ENCODE data around the gene HIPK1. TPM values are rescaled to one million over a fixed set of nuclear protein-coding genes. Genes with fewer than 3 reads are reported as not detected.

HIPK1 gene
- total and polyA plus RNA-seq, 4 donors = 10.9 to 87.2 (median 54.5) TPM

DNA sequence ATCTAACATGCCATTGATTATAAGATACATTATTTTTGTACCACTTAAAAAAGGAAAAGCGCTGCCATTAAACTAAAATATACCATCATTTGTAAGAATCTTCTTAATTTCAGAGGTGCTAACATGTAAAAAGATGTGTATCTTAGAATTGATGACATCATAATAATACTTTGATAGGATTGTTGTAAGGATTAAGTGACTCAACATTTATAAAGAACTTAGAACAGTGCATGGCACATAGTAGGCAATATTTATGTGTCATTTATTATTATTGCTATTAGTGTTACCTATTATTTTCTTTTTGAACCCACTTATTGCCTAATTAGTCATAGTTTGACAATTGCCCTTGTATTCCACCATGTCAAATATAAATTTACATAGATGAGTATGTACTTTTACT, 21.8 kb downstream of the HIPK1 start:
- WGBS, 2 donors = 97 to 100% methylated on average over 1 of the region's 1 CpG

GRCh38 chr1:113951719-113952118, 22.6 kb downstream of the HIPK1 start:
- Histone ChIP-seq H3K9ac (ENCODE audit: insufficient read depth in 1 of 2, low read length in 2 of 2) (no peak overlapping the region), H3K36me3 (ENCODE audit: control insufficient read depth in 4 of 4, insufficient read depth in 4 of 4, low read length in 4 of 4) (peaks cover 2 to 16% (median 5%) of the 10 kb centered on the region in 4 donors), H3K4me1 (ENCODE audit: control insufficient read depth in 5 of 5, insufficient read depth in 5 of 5, low read length in 5 of 5) (peaks cover 3 to 20% (median 11%) of the 10 kb centered on the region in 5 donors), H3K4me3 (no peak overlapping the region), H3K27me3 (ENCODE audit: control insufficient read depth in 3 of 3, insufficient read depth in 3 of 3, low read length in 2 of 3) (no peaks in the 10 kb centered on the region), H3K27ac (ENCODE audit: low read depth in 1 of 2, low read length in 1 of 2) (no peak overlapping the region), H3K9me3 (ENCODE audit: control insufficient read depth in 4 of 4, insufficient read depth in 3 of 4, low read length in 3 of 4) (no peaks in the 10 kb centered on the region)
- WGBS, 2 donors = 94 to 100% methylated on average over 2 of the region's 2 CpGs
- DNase-seq (no peak), ATAC-seq (ENCODE audit: insufficient read depth, low FRiP score) (no peak)
- TF ChIP-seq, protein P1, sequence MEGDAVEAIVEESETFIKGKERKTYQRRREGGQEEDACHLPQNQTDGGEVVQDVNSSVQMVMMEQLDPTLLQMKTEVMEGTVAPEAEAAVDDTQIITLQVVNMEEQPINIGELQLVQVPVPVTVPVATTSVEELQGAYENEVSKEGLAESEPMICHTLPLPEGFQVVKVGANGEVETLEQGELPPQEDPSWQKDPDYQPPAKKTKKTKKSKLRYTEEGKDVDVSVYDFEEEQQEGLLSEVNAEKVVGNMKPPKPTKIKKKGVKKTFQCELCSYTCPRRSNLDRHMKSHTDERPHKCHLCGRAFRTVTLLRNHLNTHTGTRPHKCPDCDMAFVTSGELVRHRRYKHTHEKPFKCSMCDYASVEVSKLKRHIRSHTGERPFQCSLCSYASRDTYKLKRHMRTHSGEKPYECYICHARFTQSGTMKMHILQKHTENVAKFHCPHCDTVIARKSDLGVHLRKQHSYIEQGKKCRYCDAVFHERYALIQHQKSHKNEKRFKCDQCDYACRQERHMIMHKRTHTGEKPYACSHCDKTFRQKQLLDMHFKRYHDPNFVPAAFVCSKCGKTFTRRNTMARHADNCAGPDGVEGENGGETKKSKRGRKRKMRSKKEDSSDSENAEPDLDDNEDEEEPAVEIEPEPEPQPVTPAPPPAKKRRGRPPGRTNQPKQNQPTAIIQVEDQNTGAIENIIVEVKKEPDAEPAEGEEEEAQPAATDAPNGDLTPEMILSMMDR (IDR thresholded peaks at IDR 0.05; ENCODE audit: control extremely low read depth, extremely low read depth) = no peak

More for the DNA sequence above, 21.8 kb downstream of the HIPK1 start:
- Histone ChIP-seq H3K4me1 (ENCODE audit: control insufficient read depth in 5 of 5, insufficient read depth in 5 of 5, low read length in 5 of 5) (peaks cover 5 to 28% (median 13%) of the 10 kb centered on the region in 5 donors), H3K36me3 (ENCODE audit: control insufficient read depth in 4 of 4, insufficient read depth in 4 of 4, low read length in 4 of 4) (peaks cover 2 to 11% (median 2%) of the 10 kb centered on the region in 4 donors), H3K27me3 (ENCODE audit: control insufficient read depth in 3 of 3, insufficient read depth in 3 of 3, low read length in 2 of 3) (no peaks in the 10 kb centered on the region), H3K4me3 (no peak overlapping the region), H3K27ac (ENCODE audit: low read depth in 1 of 2, low read length in 1 of 2) (no peak overlapping the region), H3K9ac (ENCODE audit: insufficient read depth in 1 of 2, low read length in 2 of 2) (no peak overlapping the region), H3K9me3 (ENCODE audit: control insufficient read depth in 4 of 4, insufficient read depth in 3 of 4, low read length in 3 of 4) (no peaks in the 10 kb centered on the region)
- TF ChIP-seq, protein P1 (IDR thresholded peaks at IDR 0.05; ENCODE audit: control extremely low read depth, extremely low read depth) = no peak
- DNase-seq (no peak), ATAC-seq (ENCODE audit: insufficient read depth, low FRiP score) (no peak)

- DNase-seq (no peak), ATAC-seq (ENCODE audit: insufficient read depth, low FRiP score) (no peak)
- Histone ChIP-seq H3K36me3 (ENCODE audit: control insufficient read depth in 4 of 4, insufficient read depth in 4 of 4, low read length in 4 of 4) (peaks cover 6 to 47% (median 23%) of the 10 kb centered on the region in 4 donors), H3K9me3 (ENCODE audit: control insufficient read depth in 4 of 4, insufficient read depth in 3 of 4, low read length in 3 of 4) (no peaks in the 10 kb centered on the region), H3K4me3 (no peak overlapping the region), H3K4me1 (ENCODE audit: control insufficient read depth in 5 of 5, insufficient read depth in 5 of 5, low read length in 5 of 5) (no peaks in the 10 kb centered on the region), H3K27me3 (ENCODE audit: control insufficient read depth in 3 of 3, insufficient read depth in 3 of 3, low read length in 2 of 3) (no peaks in the 10 kb centered on the region), H3K9ac (ENCODE audit: insufficient read depth in 1 of 2, low read length in 2 of 2) (no peak overlapping the region), H3K27ac (ENCODE audit: low read depth in 1 of 2, low read length in 1 of 2) (no peak overlapping the region)
- WGBS, 2 donors = 83 to 86% methylated on average over 1 of the region's 1 CpG
- TF ChIP-seq, protein P1 (IDR thresholded peaks at IDR 0.05; ENCODE audit: control extremely low read depth, extremely low read depth) = no peak
These were observed 28.9 kb downstream of the HIPK1 start for GRCh38 chr1:113957984-113958383.

DNA sequence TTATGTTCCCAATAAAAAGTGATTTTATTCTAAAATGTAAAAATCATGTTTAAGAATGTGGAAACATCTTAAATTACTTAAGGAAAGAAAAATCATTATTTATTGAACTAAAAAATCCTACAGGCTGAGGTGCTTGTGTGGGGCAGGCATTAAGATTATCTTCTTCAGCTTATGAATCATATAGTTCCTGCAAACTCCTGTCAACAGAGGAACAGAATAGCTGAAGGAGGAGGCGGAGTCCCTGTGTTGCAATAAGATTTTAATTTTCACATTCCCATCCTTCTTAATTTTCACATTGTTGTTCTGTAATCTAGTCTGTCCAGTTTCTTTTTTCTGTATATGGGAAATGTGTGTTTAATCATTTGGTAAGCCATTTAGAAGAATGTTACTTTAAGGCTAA, 29.6 kb downstream of the HIPK1 start:
- peaks cover 10 to 52% (median 28%) of the 10 kb centered on the region in 4 donors for H3K36me3 ChIP-seq (ENCODE audit: control insufficient read depth in 4 of 4, insufficient read depth in 4 of 4, low read length in 4 of 4)
- no peak overlapping the region for H3K4me3 ChIP-seq
- DNase-seq (no peak), ATAC-seq (ENCODE audit: insufficient read depth, low FRiP score) (no peak)
- no peaks in the 10 kb centered on the region for H3K4me1 ChIP-seq (ENCODE audit: control insufficient read depth in 5 of 5, insufficient read depth in 5 of 5, low read length in 5 of 5)
- no peak overlapping the region for H3K9ac ChIP-seq (ENCODE audit: insufficient read depth in 1 of 2, low read length in 2 of 2)
- TF ChIP-seq, protein P1 (IDR thresholded peaks at IDR 0.05; ENCODE audit: control extremely low read depth, extremely low read depth) = no peak
- H3K9me3 ChIP-seq (ENCODE audit: control insufficient read depth in 4 of 4, insufficient read depth in 3 of 4, low read length in 3 of 4) = no peaks in the 10 kb centered on the region
- H3K27me3 ChIP-seq (ENCODE audit: control insufficient read depth in 3 of 3, insufficient read depth in 3 of 3, low read length in 2 of 3) = no peaks in the 10 kb centered on the region
- 59 to 84% methylated on average over 1 of the region's 1 CpG for WGBS, 2 donors
- H3K27ac ChIP-seq (ENCODE audit: low read depth in 1 of 2, low read length in 1 of 2) = no peak overlapping the region

Data from lung (tissue), 12 donors.